Right renal pelvis (tissue), 4 donors: ENCODE data around the gene RGL2. TPM values are rescaled to one million over a fixed set of nuclear protein-coding genes. Genes with fewer than 3 reads are reported as not detected.
"Not testable (repeated sequence)": the region's sequence is repeated elsewhere in the genome, so short reads cannot be mapped to it uniquely, and the experiment has no call there.

Experiments used
- DNase-seq, 4 donors: peaks; one replicate each; pipeline ENCODE4 v3.0.0-alpha.2; 2013; ENCODE audit warnings: low read depth in 4 of 4, low spot score in 3 of 4, missing footprints in 1 of 4
- polyA plus RNA-seq, 4 donors: library from polyadenylated mRNA; unstranded; fragments of 120-200 nt; gene quantifications; one replicate each; pipeline ENCODE4 v1.2.1, GENCODE V29; 2013; ENCODE audit not compliant: insufficient read length in 4 of 4

Gene RGL2, protein sequence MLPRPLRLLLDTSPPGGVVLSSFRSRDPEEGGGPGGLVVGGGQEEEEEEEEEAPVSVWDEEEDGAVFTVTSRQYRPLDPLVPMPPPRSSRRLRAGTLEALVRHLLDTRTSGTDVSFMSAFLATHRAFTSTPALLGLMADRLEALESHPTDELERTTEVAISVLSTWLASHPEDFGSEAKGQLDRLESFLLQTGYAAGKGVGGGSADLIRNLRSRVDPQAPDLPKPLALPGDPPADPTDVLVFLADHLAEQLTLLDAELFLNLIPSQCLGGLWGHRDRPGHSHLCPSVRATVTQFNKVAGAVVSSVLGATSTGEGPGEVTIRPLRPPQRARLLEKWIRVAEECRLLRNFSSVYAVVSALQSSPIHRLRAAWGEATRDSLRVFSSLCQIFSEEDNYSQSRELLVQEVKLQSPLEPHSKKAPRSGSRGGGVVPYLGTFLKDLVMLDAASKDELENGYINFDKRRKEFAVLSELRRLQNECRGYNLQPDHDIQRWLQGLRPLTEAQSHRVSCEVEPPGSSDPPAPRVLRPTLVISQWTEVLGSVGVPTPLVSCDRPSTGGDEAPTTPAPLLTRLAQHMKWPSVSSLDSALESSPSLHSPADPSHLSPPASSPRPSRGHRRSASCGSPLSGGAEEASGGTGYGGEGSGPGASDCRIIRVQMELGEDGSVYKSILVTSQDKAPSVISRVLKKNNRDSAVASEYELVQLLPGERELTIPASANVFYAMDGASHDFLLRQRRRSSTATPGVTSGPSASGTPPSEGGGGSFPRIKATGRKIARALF
- 100 to 1,000 TPM in 3 of 4 donors, 10 to 100 TPM in 1; 98.4 to 122 (median 109) TPM for polyA plus RNA-seq

DNA sequence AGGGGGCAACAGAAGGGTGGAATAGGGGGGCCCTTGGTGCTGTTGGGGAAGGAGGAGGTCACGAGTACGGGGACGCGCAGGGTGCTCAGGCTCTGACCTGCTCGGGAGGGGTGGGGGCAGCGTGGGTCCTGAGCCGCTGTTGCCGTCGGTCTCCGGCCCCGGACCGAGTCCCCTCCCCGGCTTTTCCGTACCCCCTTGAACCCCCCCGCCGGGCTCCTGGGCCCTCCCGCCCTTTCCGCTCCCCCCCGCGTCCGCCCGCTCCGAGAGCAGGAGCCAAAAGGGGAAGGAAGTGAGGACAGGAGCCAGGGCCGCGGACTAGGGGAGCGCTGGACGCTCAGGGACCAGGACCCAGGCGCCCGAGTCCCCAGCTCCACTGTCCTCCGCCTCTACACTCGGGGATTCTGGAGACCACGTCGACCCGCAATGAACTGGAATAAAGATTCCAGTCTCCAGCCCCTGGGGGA, at the start of gene RGL2:
Gene RGL2 (minus strand): TSS at position 170 of the 464 bp plus-strand sequence. CDS start 332 bp downstream, outside the sequence.
- no peak for DNase-seq

DNA sequence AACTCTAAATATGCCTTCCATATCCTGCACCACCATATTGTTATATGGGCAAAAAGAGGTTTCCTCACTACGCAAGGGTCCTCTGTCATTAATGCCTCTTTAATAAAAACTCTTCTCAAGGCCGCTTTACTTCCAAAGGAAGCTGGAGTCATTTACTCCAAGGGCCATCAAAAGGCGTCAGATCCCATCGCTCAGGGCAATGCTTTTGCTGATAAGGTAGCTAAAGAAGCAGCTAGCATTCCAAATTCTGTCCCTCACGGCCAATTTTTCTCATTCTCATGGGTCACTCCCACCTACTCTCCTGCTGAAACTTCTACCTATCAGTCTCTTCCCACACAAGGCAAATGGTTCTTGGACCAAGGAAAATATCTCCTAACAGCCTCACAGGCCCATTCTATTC, 49.1 kb upstream of the RGL2 start:
- no peak for DNase-seq

DNA sequence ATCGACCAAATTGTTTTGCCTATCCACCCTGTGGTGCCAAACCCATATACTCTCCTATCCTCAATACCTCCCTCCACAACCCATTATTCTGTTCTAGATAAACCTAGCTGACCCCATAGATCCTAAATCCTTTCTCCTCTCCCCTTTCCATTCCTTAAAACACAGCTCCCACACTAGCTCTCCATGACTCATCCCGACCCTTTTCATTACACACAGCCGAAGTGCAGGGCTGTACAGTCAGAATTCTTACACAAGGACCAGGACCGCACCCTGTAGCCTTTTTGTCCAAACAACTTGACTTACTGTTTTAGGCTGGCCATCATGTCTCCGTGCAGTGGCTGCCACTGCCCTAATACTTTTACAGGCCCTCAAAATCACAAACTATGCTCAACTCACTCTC, 48.2 kb upstream of the RGL2 start:
- DNase-seq = not testable (repeated sequence)

DNA sequence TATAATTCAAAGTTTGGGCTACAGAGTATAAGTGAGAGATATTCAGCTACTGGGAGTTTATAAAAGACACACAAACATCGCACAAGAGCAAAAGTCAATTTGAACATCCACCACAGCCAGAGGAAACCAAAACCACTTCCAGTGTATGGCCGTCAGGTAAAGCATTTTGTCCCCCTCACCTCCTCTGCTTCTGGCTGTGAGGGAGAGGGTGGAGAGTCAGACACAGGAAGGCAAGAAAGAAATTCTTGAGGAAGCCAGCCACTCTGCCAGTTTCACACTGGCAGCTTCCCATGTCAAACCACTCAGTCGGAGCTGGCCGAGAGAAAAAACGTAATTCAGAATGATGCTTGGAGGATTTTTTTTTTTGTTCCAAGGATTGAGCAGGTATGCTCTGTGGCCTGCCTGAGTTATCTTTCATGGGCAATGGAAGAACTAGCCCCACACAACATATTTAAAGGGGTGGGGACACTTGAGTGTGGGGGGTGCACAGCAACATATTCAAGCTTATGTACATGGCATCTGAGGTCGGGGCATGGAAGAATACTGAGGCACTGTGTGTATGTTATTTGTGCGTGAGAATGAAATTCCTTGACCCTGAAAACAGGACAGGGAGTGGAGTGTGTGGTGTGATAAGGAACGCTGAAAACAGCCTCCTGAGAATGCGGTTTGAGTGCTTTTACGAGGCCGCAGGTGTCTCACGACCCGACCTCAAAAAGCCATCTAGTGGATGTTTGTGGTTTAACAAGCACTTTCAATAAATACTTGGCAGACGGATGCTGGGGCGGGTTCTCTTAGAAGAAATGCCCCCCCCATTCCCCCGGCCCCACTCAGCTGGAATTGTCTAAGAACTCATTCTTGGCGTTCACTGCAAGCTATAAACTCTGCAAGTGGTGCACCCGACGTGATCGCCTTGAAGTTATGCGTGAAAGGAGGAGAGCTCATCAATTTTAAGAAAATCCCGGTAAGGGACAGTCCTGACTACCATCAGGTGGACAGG, 46.3 kb upstream of the RGL2 start:
- DNase-seq = peak; percentile 25 to 54 (median 52)

DNA sequence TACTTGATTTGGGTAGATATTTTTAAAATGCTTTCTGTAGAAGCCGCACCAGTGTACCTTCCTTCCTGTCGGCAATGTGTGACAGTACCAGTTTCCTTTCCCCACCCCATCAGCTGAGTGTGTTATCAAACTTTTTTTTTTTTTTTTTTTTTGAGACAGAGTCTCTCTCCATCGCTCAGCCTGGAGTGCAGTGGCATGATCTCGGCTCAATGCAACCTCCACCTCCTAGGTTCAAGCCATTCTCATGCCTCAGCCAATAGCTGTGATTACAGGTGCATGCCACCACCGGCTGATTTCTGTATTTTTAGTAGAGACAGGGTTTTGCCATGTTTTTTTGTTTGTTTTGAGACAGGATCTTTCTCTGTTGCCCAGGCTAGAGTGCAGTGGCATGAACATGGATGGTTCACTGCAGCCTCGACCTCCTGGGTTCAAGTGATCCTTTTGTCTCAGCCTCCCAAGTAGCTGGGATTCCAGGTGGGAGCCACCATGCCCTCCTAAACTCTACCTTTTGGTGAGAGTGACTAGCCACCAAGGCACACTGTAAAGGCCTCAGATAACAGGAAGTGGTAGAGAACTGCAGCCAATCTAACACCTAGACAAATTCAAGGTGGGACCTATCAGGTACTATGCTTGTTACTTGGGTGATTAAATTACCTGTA, 45.3 kb upstream of the RGL2 start:
- no peak for DNase-seq

DNA sequence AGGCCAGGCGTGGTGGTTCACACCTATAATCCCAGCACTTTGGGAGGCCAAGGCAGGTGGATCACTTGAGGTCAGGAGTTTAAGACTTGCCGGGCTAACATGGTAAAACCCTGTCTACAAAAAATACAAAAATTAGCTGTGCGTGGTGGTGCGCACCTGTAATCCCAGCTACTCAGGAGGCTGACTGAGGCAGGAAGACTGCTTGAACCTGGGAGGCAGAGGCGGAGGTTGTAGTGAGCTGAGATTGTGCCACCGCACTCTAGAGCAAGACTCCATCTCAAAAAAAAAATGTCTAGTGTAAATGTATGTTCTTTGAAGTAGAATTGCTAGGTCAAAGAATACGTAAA, 44.8 kb upstream of the RGL2 start:
- not testable (repeated sequence) for DNase-seq

DNA sequence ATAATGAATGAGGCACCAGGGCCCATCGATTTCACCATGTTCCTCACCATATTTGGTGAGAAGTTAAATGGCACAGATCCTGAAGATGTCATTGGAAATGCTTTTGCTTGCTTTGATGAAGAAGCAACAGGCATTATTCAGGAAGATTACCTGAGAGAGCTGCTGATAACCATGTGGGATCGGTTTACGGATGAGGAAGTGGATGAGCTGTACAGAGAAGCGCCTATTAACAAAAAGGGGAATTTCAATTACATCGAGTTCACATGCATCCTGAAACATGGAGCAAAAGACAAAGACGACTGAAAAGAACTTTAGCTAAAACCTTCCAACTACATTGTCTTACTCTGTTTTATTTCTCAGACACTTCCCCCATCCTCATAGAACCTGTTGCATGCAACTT, 40.5 kb upstream of the RGL2 start:
- no peak for DNase-seq

DNA sequence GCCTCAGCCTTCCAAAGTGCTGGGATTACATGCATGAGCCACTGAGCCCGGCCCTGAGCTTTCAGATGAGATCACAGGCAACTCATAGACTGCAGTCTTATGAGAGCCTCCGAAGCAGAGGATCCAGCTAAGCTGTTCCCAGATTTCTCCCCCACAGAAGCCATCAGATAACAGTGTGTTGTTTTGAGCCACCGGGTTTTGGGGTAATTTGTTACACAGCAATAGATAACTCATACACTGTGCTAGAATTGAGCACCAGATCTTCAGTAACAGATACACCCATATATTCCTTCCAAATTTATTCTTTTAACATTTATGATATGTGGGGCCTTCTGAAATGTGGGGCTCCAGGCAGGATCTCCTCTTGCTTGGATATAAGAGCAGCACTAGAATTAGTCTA, 37.8 kb upstream of the RGL2 start:
- DNase-seq = no peak

DNA sequence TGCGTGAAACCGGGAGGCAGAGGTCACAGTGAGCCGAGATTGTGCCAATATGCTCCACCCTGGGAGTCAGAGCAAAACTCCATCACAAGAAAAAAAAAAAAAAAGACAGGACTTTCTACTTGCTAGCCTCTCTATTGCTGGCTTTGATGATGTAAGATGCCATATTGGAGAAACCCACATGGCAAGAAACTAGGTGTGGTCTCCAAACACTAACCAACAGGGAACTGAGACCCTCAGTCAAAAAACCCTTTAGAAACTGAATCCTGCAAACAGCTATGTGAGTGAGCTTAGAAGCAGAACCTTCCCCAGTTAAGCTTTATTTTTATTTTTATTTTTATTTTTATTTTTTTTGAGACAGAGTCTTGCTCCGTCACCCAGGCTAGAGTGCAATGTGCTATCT, 37.2 kb upstream of the RGL2 start:
- DNase-seq = no peak

DNA sequence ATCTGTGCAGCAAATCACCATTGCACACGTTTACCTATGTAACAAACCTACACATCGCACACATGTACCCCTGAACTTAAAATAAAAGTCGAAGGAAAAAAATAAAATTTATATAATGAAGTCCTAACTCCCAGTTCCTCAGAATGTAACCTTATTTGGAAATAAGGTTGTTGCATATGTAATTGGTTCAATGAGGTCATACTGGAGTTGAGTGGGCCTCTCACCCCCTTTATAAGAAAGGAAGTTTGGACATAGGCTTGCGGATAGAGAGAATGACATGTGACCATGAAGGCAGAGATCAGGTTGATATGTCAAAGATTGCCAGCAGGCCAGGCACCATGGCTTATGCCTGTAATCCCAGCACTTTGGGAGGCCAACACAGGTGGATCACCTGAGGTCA, 34.9 kb upstream of the RGL2 start:
- DNase-seq = no peak

DNA sequence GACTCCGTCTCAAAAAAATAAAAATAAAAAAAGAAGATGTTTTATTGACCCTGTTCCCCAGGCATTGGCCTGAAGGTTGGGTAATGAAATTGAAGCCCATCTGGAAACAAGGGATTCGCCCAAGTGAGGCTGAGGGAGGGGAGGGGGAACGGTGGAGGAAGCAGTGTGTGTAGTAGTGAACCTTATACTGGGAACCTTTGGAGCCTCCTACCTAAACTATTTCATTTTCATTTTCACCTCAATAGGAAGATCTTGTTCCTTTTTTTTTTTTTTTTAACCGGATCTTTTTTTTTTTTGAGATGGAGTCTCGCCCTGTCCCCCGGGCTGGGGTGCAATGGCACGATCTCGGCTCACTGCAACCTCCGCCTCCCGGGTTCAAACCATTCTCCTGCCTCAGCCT, 32.0 kb upstream of the RGL2 start:
- no peak for DNase-seq

DNA sequence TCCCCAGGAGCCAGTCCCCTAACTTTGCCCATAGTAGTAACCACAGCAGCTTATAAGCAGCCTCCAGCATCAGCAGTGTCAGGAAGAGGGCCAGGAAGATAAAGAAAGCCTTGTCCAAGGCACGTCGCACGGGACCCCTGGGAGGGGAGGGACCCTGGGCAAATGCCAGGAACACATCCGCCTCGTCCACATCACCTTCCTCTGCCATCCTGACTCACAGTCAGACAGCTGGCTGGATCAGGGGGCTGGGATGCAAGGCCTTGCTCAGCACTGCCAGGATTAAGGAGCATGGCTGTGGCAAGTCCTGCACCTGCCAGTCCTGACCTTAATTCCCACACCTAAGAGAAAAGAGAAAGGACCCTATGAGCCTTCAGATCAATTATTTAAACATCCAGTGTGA, 30.3 kb upstream of the RGL2 start:
- DNase-seq = no peak

DNA sequence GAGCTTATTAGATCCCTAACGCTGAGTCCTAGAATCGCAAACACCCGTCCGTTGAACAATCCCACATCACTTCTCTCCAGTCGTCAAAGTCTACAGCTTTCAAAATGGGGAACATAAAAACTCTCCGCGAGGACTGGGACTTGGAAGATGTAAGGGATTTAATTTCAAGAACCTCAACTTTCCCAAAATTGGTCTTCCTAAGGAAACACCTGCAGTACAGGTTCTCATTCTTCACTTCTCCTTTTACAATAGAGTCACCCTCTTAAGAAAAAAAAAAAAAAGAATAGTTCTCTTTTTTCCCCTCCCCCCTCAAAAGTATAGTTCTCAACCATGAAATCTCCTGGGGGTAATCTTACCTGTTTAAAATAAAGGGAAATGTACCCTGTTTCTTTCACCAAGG, 25.4 kb upstream of the RGL2 start:
- DNase-seq = no peak

DNA sequence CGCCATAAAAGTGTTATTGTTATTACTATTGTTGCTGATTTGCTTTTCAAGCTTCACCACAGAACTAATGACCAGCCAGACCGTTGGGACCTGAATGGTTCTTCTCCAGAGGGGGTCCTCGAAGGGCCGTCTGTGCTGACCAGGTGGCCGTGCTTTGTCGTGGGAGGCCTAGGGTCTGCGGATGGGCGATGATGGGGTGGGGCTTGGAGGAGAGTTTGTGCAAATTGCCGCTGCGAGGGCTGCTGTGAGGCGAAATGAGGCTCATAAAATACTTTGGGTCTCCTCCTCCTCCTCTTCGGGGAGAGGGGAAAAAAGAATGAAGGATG, 24.8 kb upstream of the RGL2 start:
- no peak for DNase-seq

DNA sequence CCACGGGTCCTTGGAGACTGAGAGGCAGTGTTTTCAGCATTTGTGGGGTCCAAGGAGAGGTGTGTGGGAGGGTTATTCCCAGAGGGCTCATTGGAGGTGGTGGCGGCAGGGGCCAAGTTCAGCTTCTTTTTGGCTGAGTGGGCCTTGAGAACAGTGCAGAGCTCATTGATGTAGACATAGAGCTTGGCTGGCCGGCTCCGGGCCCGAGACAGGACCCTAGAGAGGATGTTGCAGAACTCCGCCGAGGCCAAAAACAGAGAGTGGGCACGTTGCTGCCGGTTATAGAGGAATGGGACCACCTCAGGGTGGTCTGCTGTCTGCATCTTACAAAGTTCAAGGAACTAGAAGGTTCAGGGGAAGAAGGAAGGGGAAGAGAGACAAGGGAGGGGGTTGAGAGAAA, 22.5 kb upstream of the RGL2 start:
- DNase-seq = no peak

DNA sequence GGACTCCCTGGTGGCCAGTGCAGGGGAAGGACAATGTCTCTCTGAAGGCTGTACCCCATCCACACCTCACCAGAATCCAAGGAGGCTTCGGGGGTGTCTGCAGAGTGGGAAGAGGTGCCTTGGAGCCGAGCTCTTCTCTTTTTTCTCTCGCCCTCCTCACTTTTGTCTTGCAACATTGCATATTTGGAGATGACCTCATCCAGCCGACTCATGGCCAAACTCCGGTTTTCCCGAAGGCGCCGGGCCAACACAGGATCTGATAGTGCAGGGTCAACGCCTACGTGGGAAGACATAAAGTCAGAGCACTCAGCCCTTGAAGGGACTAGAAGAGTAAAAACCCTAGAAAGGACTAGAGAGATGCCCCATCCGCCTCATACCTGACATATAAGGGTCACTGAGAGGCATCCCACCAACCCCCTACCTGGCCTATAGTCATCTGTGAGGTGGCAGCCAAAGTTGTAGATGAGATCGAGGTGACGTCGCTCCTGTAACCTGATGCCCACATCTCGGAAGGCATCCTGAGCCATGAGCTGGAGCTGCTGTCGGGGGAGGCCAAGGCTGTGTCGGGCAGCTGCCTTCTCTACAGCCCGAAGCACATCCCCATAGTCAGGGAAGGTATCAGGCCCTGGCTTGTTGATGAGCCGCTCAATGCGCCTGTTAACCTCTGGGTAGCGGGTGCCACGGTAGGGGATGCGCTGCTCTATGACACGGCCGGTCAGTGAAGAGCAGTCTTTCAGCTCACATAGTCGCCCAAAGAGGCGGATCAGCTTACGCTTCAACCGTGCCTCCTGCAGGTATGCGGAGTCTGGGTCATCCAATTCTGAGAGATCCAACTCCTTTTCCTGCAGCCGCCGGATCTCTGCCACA, 21.8 kb upstream of the RGL2 start:
- no peak for DNase-seq

DNA sequence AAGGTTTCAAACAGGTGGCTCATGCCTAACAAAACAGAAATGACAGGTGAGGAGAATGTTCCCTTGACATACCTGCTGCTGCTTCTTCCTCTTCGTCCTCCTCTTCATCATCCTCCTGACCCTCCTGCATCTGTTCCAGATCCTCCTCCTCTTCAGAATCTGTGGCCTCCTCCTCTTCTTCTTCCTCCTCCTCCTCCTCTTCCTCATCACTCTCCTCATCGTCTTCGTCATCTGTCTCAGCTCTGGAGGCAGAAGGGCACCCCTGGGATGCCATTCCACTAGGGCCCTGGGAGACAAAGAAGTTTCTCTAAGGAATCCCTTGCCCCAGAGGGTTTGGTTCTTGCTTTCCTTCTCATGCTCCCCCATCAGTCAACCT, 21.2 kb upstream of the RGL2 start:
- DNase-seq = no peak

DNA sequence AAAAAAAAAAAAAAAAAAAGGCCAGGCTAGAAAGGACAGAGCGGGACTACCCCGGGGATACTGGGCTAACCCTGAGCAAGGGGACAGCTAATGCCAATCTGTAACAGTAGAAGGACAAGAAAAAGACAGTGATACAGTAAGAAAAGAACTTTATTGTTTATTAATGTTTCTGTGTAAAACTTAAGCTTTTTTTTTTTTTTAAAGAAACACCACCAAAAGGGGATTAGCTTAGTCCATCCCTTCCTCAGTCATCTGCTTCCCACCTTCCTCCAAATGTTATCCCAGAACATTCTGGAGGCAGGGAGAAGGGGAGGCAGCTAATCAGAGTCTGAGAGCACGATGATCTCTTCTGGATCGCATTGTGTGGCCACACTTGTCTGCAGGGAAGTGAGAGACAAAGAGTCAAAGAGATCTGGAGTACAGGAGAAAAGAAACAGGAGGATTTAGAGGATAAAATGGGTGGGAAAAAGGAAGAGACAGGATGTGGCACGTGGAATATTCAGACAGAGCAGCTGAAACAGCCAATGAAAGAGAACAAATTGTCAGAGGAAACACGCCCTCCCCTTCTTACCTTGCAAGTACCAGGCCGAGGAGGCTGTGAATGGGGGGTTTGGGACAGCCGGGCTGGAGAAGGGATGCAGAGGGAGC, 19.8 kb upstream of the RGL2 start:
- no peak for DNase-seq
